ENCODE data around the gene FBXW9. TPM values are rescaled to one million over a fixed set of nuclear protein-coding genes. Genes with fewer than 3 reads are reported as not detected.

Gene FBXW9
- total RNA-seq, 2 donors from 2014 or later, result 3.5 to 6.9 TPM

DNA sequence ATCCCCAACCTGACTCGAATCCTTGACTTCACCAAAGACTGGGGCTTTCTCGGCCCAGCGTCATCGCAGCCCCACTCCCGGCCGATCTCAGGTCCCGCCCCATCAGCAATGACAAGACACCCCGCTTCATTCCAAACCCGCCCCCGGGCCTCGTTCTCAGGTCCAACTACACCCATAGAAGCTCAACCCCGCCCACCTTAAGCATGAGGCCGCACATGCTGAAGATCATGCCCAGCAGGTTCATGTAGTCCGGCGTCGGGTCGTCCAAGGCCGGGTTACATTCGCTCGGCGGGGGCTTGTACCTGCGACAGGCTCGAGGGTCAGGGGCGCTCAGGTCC is 27.5 kb downstream of the FBXW9 start:
- H3K4me3 Mint-ChIP-seq, result peak overlapping the region; percentile 90 to 93
- no peaks in the 10 kb centered on the region for H3K9me3 Mint-ChIP-seq
- DNase-seq (peak; percentile 62 to 77), ATAC-seq (replicated peaks in 1 of 2) (peak; percentile 28 to 29)
- H3K27ac Mint-ChIP-seq, result peak overlapping the region; percentile 100
- no peaks in the 10 kb centered on the region for H3K27me3 Mint-ChIP-seq (ENCODE audit: low read depth)
- peaks cover 61% of the 10 kb centered on the region for H3K4me1 Mint-ChIP-seq (ENCODE audit: low read depth)
- H3K36me3 Mint-ChIP-seq (ENCODE audit: insufficient read depth in 2 of 2), result peaks cover 13 to 18% of the 10 kb centered on the region in 2 donors

DNA sequence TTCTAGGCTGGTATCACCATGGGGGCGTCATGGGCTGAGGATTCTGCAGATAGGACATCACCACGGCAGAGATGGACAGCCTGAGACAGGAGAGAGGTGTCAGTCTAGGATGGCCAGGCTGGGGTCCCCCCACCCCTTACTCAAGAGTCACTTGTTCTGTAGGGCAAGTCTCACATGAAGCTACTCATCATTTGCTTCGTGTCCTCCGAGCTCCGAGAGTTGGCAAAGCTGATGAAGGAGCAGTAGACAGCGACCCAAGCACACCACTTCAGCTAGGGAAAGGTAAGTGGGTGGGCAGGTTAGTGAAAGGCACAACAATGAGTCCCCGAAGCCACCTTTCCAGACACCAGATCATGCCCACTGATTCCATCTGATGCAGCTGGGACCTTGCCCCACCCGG is 28.1 kb downstream of the FBXW9 start:
- ATAC-seq (replicated peaks in 1 of 2) (no peak), DNase-seq (no peak)
- Mint-ChIP-seq H3K36me3 (ENCODE audit: insufficient read depth in 2 of 2) (peaks cover 12 to 16% of the 10 kb centered on the region in 2 donors), H3K27ac (peak overlapping the region; percentile 100), H3K4me1 (ENCODE audit: low read depth) (peaks cover 62% of the 10 kb centered on the region), H3K9me3 (no peaks in the 10 kb centered on the region), H3K27me3 (ENCODE audit: low read depth) (no peaks in the 10 kb centered on the region), H3K4me3 (peak overlapping the region; percentile 90 to 93)

DNA sequence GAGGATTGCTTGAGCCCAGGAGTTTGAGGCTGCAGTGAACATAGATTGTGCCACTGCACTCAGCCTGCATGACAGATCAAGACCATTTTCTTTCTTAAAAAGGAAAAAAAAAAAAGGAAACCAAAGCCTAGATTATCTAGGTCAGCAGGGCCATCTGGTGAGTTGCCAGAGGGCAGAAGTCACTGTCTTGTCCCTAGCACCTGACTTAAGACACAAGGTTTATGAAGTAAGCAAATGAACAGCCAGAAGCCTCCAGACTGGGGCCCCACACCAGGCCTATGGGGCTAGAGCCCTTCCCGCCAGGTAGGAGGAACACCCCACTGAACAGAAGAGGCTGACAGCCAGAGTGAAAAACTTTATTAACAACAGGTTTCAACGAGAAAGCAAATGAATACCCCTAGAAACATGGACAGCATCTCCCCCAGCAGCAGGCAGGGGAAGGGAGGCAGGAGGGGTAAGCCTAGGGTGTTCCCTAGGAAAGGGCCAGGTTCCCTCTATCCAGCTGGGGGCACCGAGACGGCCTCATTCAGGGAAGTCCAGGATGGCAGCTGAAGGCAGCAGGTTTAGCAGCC is 28.6 kb downstream of the FBXW9 start:
- H3K36me3 Mint-ChIP-seq (ENCODE audit: insufficient read depth in 2 of 2), result peaks cover 12 to 16% of the 10 kb centered on the region in 2 donors
- ATAC-seq (replicated peaks in 1 of 2), result no peak

DNA sequence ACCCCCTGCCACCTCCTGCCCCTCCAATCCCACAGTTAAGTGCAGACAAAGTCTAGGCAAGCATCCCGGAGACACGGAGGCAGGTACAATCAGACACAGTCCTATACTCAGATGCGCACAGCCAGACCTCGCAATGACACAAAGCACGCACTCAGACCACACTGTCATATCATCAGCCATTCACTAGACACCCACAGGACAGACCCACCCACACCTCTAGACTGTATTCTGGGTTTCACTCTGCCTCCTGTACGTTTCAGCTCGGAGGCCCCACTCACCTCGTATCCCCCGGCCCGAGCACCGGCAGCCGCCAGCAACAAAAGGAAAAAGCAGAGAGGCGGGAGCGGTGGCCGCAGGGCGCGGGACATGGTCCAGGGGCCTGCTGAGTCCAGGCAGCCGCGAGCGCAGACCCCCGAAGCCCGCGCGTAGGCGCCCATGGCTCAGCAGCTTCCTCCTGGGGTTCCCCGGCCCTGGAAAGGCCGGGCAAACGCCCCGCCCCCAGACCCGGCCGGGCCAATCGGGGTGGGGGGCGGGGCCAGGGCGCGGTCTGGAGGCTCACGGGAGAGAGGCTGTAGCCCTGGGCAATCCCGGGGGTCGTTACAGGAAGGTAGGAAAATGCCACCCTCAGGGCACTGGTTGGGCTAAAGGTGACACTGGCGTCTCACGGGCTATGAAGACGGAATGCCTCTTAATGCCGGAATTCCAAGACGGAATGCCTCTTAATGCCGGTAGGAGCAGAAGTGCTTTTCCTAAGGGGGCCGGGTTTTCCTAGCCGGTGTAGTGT is 30.0 kb downstream of the FBXW9 start, which contains the start of the genes MAN2B1 and WDR83:
MAN2B1 (minus strand) TSS at position 478 of the 784 bp plus-strand sequence; CDS start at position 437, 41 bp downstream.
WDR83 (plus strand) TSS at position 543 of the 784 bp plus-strand sequence. CDS start 2,984 bp downstream, outside the sequence.
- Mint-ChIP-seq H3K4me3 (peak within 1 kb of the TSS; percentile 90 to 93), H3K36me3 (ENCODE audit: insufficient read depth in 2 of 2) (peaks cover 6 to 8% of the 10 kb centered on the region in 2 donors), H3K27ac (peak within 1 kb of the TSS; percentile 82), H3K4me1 (ENCODE audit: low read depth) (peaks cover 53% of the 10 kb centered on the region), H3K27me3 (ENCODE audit: low read depth) (no peaks in the 10 kb centered on the region), H3K9me3 (no peaks in the 10 kb centered on the region)
- peak; percentile 83 for ATAC-seq (replicated peaks in 1 of 2)
- peak; percentile 83 to 89 for DNase-seq

More for the DNA sequence above, 28.6 kb downstream of the FBXW9 start:
- H3K9me3 Mint-ChIP-seq, result no peaks in the 10 kb centered on the region
- DNase-seq, result no peak
- peaks cover 62% of the 10 kb centered on the region for H3K4me1 Mint-ChIP-seq (ENCODE audit: low read depth)
- H3K4me3 Mint-ChIP-seq, result peak overlapping the region; percentile 90 to 93
- H3K27ac Mint-ChIP-seq, result peak overlapping the region; percentile 80
- no peaks in the 10 kb centered on the region for H3K27me3 Mint-ChIP-seq (ENCODE audit: low read depth)

DNA sequence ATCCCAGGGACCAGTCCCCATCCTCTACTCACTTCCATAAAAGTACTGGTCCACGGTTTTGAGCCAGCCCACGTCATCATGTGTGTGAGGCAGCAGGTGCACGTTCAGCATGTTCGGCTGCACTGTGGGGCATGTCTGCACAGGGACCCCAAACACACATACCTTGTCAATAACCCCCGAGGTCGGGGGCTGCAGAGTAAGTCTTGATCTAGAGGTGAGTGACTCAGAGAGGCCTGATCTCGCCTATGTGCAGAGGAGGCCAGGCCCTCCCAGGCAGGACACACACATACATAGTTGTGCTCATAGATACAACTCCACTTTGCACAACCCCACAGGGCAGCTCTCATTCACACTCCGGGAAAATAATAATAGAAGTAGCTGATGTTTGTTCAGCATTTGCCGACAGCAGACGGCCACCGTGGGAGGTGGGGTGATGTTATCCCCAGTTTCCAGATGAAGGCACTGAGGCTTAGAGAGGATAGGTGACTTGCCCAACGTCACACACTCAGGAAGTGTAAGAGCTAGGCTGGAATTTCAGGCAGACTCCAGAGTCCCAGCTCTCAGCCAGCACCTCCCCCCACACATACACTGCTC is 30.7 kb downstream of the FBXW9 start:
- ATAC-seq (replicated peaks in 1 of 2), result peak; percentile 6 to 8

DNA sequence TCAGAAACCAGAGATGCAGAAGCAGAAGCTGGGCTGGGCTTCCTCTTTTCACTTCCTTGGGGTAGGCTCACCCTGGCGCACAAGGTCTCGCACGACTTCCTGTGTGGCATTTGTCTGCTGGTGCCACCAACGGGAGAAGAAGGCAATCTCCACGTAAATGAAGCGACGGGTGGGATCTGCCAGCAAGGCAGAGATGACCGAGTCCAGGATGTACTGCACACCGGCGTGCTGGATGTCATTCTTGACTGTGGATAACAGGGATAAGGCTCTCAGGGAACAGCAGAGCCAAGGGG is 31.2 kb downstream of the FBXW9 start:
- DNase-seq (peak; percentile 52 to 57), ATAC-seq (replicated peaks in 1 of 2) (peak in 1 of 2 donors; percentile 9)
- peak overlapping the region; percentile 68 for H3K27ac Mint-ChIP-seq
- H3K9me3 Mint-ChIP-seq, result no peaks in the 10 kb centered on the region
- H3K27me3 Mint-ChIP-seq (ENCODE audit: low read depth), result no peaks in the 10 kb centered on the region
- peaks cover 9 to 17% of the 10 kb centered on the region in 2 donors for H3K36me3 Mint-ChIP-seq (ENCODE audit: insufficient read depth in 2 of 2)
- peaks cover 47% of the 10 kb centered on the region for H3K4me1 Mint-ChIP-seq (ENCODE audit: low read depth)
- peak overlapping the region; percentile 90 to 93 for H3K4me3 Mint-ChIP-seq

More for the DNA sequence above, 30.7 kb downstream of the FBXW9 start:
- Mint-ChIP-seq H3K9me3 (no peaks in the 10 kb centered on the region), H3K4me1 (ENCODE audit: low read depth) (peaks cover 52% of the 10 kb centered on the region), H3K27ac (peak overlapping the region; percentile 82), H3K36me3 (ENCODE audit: insufficient read depth in 2 of 2) (peaks cover 6 to 14% of the 10 kb centered on the region in 2 donors), H3K27me3 (ENCODE audit: low read depth) (no peaks in the 10 kb centered on the region), H3K4me3 (peak overlapping the region; percentile 90 to 93)
- peak in 1 of 2 donors; percentile 26 for DNase-seq

DNA sequence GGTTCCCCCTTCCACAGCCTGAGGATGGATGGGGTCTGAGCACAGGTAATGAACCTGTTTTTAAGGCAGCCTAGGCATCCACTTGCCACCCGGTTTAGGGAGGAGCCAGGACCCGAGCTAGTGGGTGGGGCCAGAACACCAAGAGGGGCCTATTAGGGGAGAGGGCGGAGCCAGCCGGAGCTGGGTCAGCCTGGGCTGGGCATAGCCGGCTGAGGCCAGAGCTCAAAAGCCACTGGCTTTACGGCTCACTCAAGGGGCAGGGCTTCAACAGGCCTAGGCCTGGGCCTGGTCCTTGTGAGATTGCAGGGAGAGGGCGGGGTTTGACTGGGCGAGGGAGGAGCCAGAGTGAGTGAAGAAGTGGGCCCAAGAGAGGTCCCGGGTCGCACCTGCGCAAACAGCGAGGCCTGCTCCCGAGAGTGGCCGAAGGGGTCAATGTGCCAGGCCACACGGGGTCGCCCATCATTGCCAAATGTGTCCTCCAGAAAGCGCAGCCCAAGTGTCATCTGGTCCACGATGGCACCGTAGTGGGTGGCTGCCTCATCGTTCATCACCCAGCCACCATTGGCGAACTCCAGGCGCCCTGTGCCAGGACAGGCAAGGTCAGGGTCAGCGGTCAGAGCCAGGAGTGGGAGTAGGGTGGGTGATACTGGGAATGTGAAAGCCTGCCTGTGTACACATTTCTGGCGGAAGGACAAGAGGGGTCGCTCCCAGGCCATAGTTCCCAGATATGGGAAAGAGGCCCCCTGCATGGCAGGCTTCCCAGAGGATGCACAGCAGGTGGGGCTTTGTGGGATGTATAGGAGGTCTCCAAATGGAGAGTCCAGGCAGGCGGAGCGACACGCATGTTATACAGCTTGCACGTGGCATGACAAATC is 31.8 kb downstream of the FBXW9 start:
- Mint-ChIP-seq H3K4me1 (ENCODE audit: low read depth) (peaks cover 46% of the 10 kb centered on the region), H3K36me3 (ENCODE audit: insufficient read depth in 2 of 2) (peaks cover 13 to 19% of the 10 kb centered on the region in 2 donors), H3K9me3 (no peaks in the 10 kb centered on the region), H3K27me3 (ENCODE audit: low read depth) (no peaks in the 10 kb centered on the region), H3K27ac (peak overlapping the region; percentile 82), H3K4me3 (peak overlapping the region; percentile 90 to 93)
- DNase-seq, result no peak
- ATAC-seq (replicated peaks in 1 of 2), result no peak

DNA sequence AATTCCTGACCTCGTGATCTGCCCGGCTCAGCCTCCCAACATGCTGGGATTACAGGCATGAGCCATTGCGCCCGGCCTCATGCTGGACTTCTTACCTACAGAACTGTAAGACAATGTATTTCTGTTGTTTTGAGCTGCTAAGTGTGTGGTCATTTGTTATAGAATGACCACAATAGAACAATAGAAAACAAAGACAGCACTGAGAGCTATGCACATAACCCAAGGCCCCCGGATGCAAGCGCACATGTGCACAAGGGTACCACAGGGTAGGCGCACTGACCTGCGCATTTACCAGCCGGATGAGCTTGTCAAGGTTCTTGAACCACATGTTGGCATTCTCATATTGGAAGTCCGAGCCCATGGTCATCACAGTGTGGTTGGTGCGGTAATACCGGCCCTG is 35.5 kb downstream of the FBXW9 start:
- peak overlapping the region; percentile 42 for H3K27ac Mint-ChIP-seq
- H3K9me3 Mint-ChIP-seq, result no peaks in the 10 kb centered on the region
- no peak overlapping the region for H3K4me3 Mint-ChIP-seq
- no peaks in the 10 kb centered on the region for H3K27me3 Mint-ChIP-seq (ENCODE audit: low read depth)
- no peak for DNase-seq
- H3K4me1 Mint-ChIP-seq (ENCODE audit: low read depth), result peaks cover 19% of the 10 kb centered on the region
- H3K36me3 Mint-ChIP-seq (ENCODE audit: insufficient read depth in 2 of 2), result peaks cover 6 to 23% of the 10 kb centered on the region in 2 donors
- ATAC-seq (replicated peaks in 1 of 2), result no peak

DNA sequence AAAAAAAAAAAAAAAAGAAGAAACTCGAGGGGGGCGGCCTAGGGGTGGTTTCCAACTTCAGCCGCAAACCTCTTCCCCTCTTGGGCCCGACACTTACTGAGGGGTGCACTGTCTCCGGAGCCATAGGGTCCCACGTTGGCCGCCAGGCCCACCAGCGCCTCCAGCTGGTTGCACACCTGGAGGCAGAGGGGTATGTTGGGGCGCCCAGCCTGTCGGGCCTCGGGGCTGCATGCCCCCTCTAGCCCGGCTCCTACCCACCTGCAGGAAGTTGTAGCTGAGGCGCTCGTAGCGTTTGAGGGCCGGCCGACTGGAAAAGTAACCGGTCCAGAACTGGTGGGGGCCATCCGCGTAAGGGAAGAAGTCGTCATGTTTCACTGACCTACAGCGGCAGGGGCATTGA is 38.5 kb downstream of the FBXW9 start:
- H3K27ac Mint-ChIP-seq, result no peak overlapping the region
- DNase-seq (no peak), ATAC-seq (replicated peaks in 1 of 2) (no peak)
- H3K4me3 Mint-ChIP-seq, result no peak overlapping the region
- no peaks in the 10 kb centered on the region for H3K4me1 Mint-ChIP-seq (ENCODE audit: low read depth)
- no peaks in the 10 kb centered on the region for H3K9me3 Mint-ChIP-seq
- peaks cover 11 to 35% of the 10 kb centered on the region in 2 donors for H3K36me3 Mint-ChIP-seq (ENCODE audit: insufficient read depth in 2 of 2)
- H3K27me3 Mint-ChIP-seq (ENCODE audit: low read depth), result no peaks in the 10 kb centered on the region

DNA sequence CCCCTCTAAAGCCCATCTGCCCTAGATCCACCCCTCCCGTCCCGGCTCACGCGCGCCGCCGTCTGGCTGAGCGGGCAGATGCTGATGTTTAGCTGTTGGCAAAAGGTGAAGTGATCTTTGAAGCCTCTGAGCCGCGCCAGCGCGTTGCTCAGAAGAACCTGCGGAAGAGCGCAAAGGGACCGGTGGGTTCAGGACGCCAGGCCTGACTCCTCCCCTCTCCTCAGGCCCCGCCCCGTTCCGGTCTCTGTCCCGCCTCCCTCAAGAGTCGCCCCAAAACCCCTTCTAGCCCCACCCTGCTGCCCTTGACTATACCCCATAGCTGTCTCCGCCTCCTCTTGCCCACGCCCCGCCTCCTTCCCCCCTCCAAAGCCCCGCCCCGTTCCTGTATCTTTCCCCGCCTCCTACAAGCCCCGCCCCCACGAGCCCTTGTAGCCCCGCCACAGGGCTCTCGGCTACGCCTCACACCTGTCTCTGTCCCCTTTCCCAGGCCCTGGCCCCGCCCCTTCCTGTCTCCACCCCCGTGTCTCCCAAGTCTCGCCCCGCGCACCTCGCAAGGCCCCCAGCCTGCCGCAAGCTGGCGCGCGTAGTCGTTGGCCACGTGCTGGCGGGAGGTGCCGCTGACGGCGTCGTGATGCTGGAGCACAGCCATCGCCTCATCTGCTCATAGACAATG is 39.4 kb downstream of the FBXW9 start:
- ATAC-seq (replicated peaks in 1 of 2) (peak in 1 of 2 donors; percentile 5), DNase-seq (peak in 1 of 2 donors; percentile 29)
- no peaks in the 10 kb centered on the region for H3K9me3 Mint-ChIP-seq
- H3K27ac Mint-ChIP-seq, result no peak overlapping the region
- no peak overlapping the region for H3K4me3 Mint-ChIP-seq
- no peaks in the 10 kb centered on the region for H3K4me1 Mint-ChIP-seq (ENCODE audit: low read depth)
- peaks cover 11 to 35% of the 10 kb centered on the region in 2 donors for H3K36me3 Mint-ChIP-seq (ENCODE audit: insufficient read depth in 2 of 2)
- no peaks in the 10 kb centered on the region for H3K27me3 Mint-ChIP-seq (ENCODE audit: low read depth)

DNA sequence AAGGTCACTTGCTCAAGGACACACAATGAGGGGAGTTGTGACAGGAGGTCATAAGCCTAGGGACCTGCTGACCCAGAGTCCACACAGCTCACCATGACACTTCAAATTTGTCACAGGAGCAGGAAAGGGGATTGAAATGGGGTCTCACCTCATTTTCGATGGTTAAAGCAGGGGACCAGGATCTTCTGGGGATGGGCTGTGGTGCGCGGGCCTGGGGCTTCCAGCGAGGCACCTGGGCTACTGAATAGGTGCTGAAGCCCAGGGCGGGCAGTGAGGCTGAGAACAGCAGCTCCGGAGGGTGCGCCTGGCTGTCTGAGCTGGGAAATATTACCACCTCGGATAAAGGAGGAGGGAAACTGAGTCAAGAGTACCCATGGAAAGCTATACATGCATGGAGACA is 40.9 kb downstream of the FBXW9 start:
- no peaks in the 10 kb centered on the region for H3K4me1 Mint-ChIP-seq (ENCODE audit: low read depth)
- no peaks in the 10 kb centered on the region for H3K27me3 Mint-ChIP-seq (ENCODE audit: low read depth)
- no peak overlapping the region for H3K27ac Mint-ChIP-seq
- no peaks in the 10 kb centered on the region for H3K9me3 Mint-ChIP-seq
- no peak overlapping the region for H3K4me3 Mint-ChIP-seq
- DNase-seq, result no peak
- peaks cover 11 to 31% of the 10 kb centered on the region in 2 donors for H3K36me3 Mint-ChIP-seq (ENCODE audit: insufficient read depth in 2 of 2)
- ATAC-seq (replicated peaks in 1 of 2), result no peak

DNA sequence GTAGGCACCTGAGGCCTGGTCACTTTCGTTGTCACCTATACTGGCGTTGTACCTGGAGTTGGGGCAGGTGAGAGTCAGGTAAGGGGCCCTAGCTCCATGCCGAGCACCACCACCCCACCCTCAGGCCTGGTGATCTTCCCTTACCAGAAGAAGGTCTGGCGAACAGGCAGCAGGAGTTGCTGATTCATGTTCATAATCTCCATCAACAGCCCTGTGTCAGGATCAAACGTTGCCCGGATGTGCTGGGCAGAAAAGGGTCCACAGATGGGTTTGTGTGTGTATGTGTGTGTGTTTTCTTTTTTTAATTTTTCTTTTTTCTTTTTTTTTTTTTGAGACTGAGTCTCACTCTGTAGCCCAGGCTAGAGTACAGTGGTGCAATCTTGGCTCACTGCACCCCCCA is 44.2 kb downstream of the FBXW9 start:
- Mint-ChIP-seq H3K27ac (no peak overlapping the region), H3K9me3 (no peaks in the 10 kb centered on the region), H3K4me1 (ENCODE audit: low read depth) (no peaks in the 10 kb centered on the region), H3K27me3 (ENCODE audit: low read depth) (no peaks in the 10 kb centered on the region), H3K4me3 (no peak overlapping the region), H3K36me3 (ENCODE audit: insufficient read depth in 2 of 2) (peaks cover 4 to 29% of the 10 kb centered on the region in 2 donors)
- DNase-seq (no peak), ATAC-seq (replicated peaks in 1 of 2) (no peak)

Measured in activated T-cell treated with anti-CD3 and anti-CD28 coated beads, Interleukin-2, amount 50 U/mL, for 72 hours (primary cell).